CD4-positive, alpha-beta T cell treated with Interleukin-1 beta for 1 hour (primary cell): ENCODE measurements around the gene P2RX7.

Experiments used
- DNase-seq, 2 donors: peaks; one replicate each; pipeline ENCODE4 v3.0.0-alpha.2; 2020 to 2022

The P2RX7 gene

DNA sequence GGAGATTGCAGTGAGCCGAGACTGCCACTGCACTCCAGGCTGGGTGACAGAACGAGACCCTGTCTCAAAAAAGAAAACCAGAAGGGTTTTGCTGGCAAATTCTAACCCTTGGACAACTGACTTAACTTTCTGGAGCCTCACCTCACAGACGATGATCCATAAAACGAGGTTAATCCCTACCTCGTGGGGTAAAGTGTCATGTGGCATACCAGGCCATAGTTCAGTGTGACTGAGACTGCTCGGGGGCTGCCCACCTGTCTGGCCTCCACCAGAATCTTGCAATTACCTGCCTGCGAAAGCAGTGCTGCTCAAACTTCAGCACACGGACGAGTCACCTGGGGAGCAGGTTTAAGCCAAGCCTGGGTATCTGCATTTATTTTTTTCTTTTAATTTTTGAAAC, 104.1 kb downstream of the P2RX7 start:
- no peak for DNase-seq

DNA sequence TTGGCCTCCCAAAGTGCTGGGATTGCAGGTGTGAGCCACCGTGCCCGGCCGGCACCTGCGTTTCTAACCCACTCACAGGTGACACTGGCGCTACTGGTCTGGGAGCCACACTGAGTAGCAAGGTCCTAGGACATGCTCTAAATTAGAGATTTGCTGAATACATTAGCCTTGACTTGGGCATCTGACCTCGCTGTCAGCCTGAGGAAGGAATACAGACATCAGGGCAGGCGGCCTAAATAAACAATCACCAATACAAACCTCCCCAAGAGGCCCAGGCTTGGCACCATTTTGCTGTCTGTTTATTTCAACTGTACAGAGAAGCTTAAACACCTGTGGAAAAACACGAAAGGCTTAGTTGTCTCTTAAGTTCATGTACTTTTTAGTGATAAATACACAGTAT, 104.7 kb downstream of the P2RX7 start:
- DNase-seq: no peak
